HCT116 (cell line): ENCODE measurements around the gene KMT2B. TPM values are rescaled to one million over a fixed set of nuclear protein-coding genes. Genes with fewer than 3 reads are reported as not detected.

ENCODE experiments used
- ATAC-seq: fragments of 200-7000 bp; cut with Tn5 transposase; 2 replicates; pipeline ENCODE4 v1.9.1; 2020; ENCODE audit warnings: mild to moderate bottlenecking, moderate library complexity
- BruUV-seq: library from RNA; stranded (reverse); fragments of 400-500 nt; replicated peaks from 2 replicates; lab custom pipeline; 2021; lab: Mats Ljungman, UMichigan
- CTCF ChIA-PET: fragments of 300-600 bp; sonication (Branson Sonifier 250); formaldehyde crosslinking; loops from one replicate; lab custom pipeline; 2021; ENCODE audit warnings: antibody characterized with exemption; lab: Charles Lee
- POLR2A ChIA-PET: fragments of 300-600, 350-600 bp; sonication (Branson Sonifier 250); formaldehyde crosslinking; loops from one replicate; lab custom pipeline; 2021; ENCODE audit warnings: antibody characterized with exemption; lab: Charles Lee
- RAD21 ChIA-PET, 2 experiments: fragments of 300-600 bp; sonication (Branson Sonifier 250); formaldehyde crosslinking; loops; one replicate each; lab custom pipeline; 2023; ENCODE audit warnings: low total read pairs in 2 of 2; ENCODE audit not compliant: uncharacterized antibody in 2 of 2, unreplicated experiment in 2 of 2, low non-redundant PET in 1 of 2; lab: Charles Lee
- DNase-seq: peaks from one replicate; pipeline ENCODE4 v3.0.0-alpha.2; 2010; ENCODE audit warnings: low read depth, low spot score
- H2AFZ ChIP-seq: fragments of 200-600 bp; shearing (Covaris generic), sonication (generic); 2 replicates; pipeline ENCODE4 v1.6.1; 2017; ENCODE audit warnings: low read depth, mixed run types, mixed read lengths, antibody characterized with exemption, low read length; ENCODE audit not compliant: poor library complexity, severe bottlenecking
- H3K27ac ChIP-seq: 2 replicates; pipeline ENCODE4 v1.5.1; 2012; ENCODE audit warnings: low read depth, low read length
- H3K27me3 ChIP-seq: fragments of 200-600 bp; sonication (generic); 2 replicates; pipeline ENCODE4 v1.6.1; 2016; ENCODE audit warnings: mixed run types, low read length, mixed read lengths; ENCODE audit not compliant: insufficient read depth
- H3K36me3 ChIP-seq, 2 experiments: fragments of 200-500 bp in 1 of 2; fragments of 200-600 bp in 1 of 2; sonication (Bioruptor generic) in 1 of 2; sonication (generic) in 1 of 2; 2 replicates each; pipeline versions ENCODE4 v1.5.1 to v1.6.1; 2014 to 2016; ENCODE audit warnings: low read length in 2 of 2, inconsistent platforms in 1 of 2, mixed read lengths in 1 of 2, mixed run types in 1 of 2; ENCODE audit not compliant: insufficient read depth in 2 of 2, control insufficient read depth in 1 of 2
- H3K4me1 ChIP-seq, 2 experiments: fragments of 200-600 bp in 1 of 2; sonication (generic) in 1 of 2; 2 replicates each; pipeline versions ENCODE4 v1.5.1 to v1.6.1; 2012 to 2017; ENCODE audit warnings: low read length in 2 of 2, inconsistent platforms in 1 of 2, mild to moderate bottlenecking in 1 of 2, mixed read lengths in 1 of 2, mixed run types in 1 of 2, moderate library complexity in 1 of 2; ENCODE audit not compliant: insufficient read depth in 2 of 2, control insufficient read depth in 1 of 2
- H3K4me2 ChIP-seq: fragments of 200-600 bp; sonication (generic); 2 replicates; pipeline ENCODE4 v1.6.1; 2017; ENCODE audit warnings: mixed run types, low read length, mixed read lengths
- H3K4me3 ChIP-seq, 2 experiments: fragments of 200-600 bp in 1 of 2; sonication (generic) in 1 of 2; replicated peaks in 1 of 2; 2 replicates each; pipeline ENCODE4 v1.5.1; 2011 to 2016; ENCODE audit warnings: low read length in 2 of 2, control low read depth in 1 of 2, low read depth in 1 of 2, mild to moderate bottlenecking in 1 of 2, mixed read lengths in 1 of 2, mixed run types in 1 of 2
- H3K79me2 ChIP-seq: fragments of 200-600 bp; sonication (generic); 2 replicates; pipeline ENCODE4 v1.6.1; 2017; ENCODE audit warnings: mild to moderate bottlenecking, mixed run types, low read length, moderate library complexity, mixed read lengths; ENCODE audit not compliant: insufficient read depth
- H3K9ac ChIP-seq: fragments of 200-600 bp; sonication (generic); 2 replicates; pipeline ENCODE4 v1.6.1; 2016; ENCODE audit warnings: low read length, mixed read lengths
- H3K9me2 ChIP-seq: fragments of 200-600 bp; sonication (generic), shearing (Covaris generic); 2 replicates; pipeline ENCODE4 v1.6.1; 2017; ENCODE audit warnings: mixed run types, mild to moderate bottlenecking, moderate library complexity; ENCODE audit not compliant: insufficient read depth
- H3K9me3 ChIP-seq, 2 experiments: fragments of 200-500 bp in 1 of 2; fragments of 200-600 bp in 1 of 2; sonication (Bioruptor generic) in 1 of 2; sonication (generic) in 1 of 2; 2 replicates each; pipeline ENCODE4 v1.6.1; 2014 to 2017; ENCODE audit warnings: low read length in 2 of 2, mixed read lengths in 2 of 2, inconsistent platforms in 1 of 2, low read depth in 1 of 2, mild to moderate bottlenecking in 1 of 2, mixed run types in 1 of 2, moderate library complexity in 1 of 2; ENCODE audit not compliant: control insufficient read depth in 1 of 2, insufficient read depth in 1 of 2
- H4K20me1 ChIP-seq: fragments of 200-600 bp; sonication (generic), shearing (Covaris generic); 2 replicates; pipeline ENCODE4 v1.6.1; 2017; ENCODE audit warnings: mixed run types, mild to moderate bottlenecking, moderate library complexity; ENCODE audit not compliant: insufficient read depth
- CTCF ChIP-seq, 3 experiments: fragments of 200-600 bp in 1 of 3; sonication (generic) in 1 of 3; IDR thresholded peaks in 2 of 3; conservative IDR thresholded peaks in 1 of 3; 2 replicates each; pipeline ENCODE4 v1.5.1; 2012 to 2017; ENCODE audit warnings: low read depth in 2 of 3, low read length in 2 of 3, antibody characterized with exemption in 1 of 3, borderline replicate concordance in 1 of 3, control low read depth in 1 of 3, mild to moderate bottlenecking in 1 of 3, mixed read lengths in 1 of 3, mixed run types in 1 of 3, moderate library complexity in 1 of 3; ENCODE audit not compliant: insufficient read depth in 1 of 3
- EGR1 ChIP-seq: IDR thresholded peaks from 2 replicates; pipeline ENCODE4 v1.6.1; 2012; ENCODE audit warnings: low read depth
- POLR2AphosphoS5 ChIP-seq: IDR thresholded peaks from 2 replicates; pipeline ENCODE4 v1.6.1; 2011; ENCODE audit warnings: mild to moderate bottlenecking, low read depth, low read length, moderate library complexity
- RAD21 ChIP-seq: IDR thresholded peaks from 2 replicates; pipeline ENCODE4 v1.6.1; 2012; ENCODE audit warnings: low read depth, mild to moderate bottlenecking
- SIN3A ChIP-seq: IDR thresholded peaks from 2 replicates; pipeline ENCODE4 v1.6.1; 2012; ENCODE audit warnings: low read depth
- intact Hi-C: fragments of 100-400 bp; cut with micrococcal nuclease; formaldehyde crosslinking; loops from 2 replicates; pipeline ENCODE4 v1.10.0; 2022
- total RNA-seq: library from RNA; stranded (reverse); gene quantifications from one replicate; pipeline ENCODE4 v1.2.1, GENCODE V29; 2021; ENCODE audit not compliant: unreplicated experiment

KMT2B gene
- total RNA-seq, 1 experiment from 2014 or later = 29.9 TPM

DNA sequence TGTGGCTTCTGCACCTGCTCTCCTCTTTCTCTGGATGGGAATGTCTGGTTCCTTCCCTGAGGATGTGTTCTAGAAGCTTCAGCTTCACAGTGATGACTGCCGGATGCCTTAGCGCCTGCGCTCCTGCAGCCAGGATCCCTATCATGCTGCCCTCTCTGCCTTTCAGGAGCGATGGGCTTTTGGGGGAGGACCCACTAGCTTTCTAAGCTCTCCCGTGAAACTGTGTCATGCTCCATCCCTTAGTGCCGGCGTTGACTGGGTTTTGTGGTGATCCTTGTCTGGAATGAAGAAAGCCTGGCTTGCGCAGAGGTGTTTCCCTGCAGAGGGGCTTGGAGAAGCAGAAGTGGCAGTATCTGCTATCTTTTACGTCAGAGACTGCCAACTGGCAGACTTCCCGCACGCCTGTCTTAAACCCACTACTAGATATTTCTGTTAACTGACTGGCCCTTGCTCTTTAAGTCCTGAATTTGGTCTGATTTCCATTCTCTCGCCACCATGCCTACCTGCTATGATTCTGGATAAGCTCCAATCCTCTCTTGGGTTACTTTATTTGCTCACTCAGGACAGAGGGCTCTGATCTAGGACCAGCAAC lies 3.8 kb upstream of the KMT2B start:
- Histone ChIP-seq H3K27ac (no peak overlapping the region), H3K79me2 (peaks cover 14% of the 10 kb centered on the region), H2AFZ (no peak overlapping the region), H3K9me3 (no peaks in the 10 kb centered on the region), H3K36me3 (no peaks in the 10 kb centered on the region), H4K20me1 (no peaks in the 10 kb centered on the region), H3K4me2 (no peak overlapping the region), H3K4me1 (peaks cover 11 to 36% of the 10 kb centered on the region in 2 experiments), H3K9me2 (no peaks in the 10 kb centered on the region), H3K27me3 (no peaks in the 10 kb centered on the region), H3K9ac (no peak overlapping the region), H3K4me3 (no peak overlapping the region)
- ChIA-PET POLR2A (no interaction called here), CTCF (no interaction called here), RAD21 (no interaction called here)
- ATAC-seq = no peak
- TF ChIP-seq SIN3A = no peak
- TF ChIP-seq POLR2AphosphoS5 = no peak
- TF ChIP-seq EGR1 = no peak
- intact Hi-C loops = loop anchor here (10.0 kb wide), 1 partner anchor 359 kb away; the partner anchor contains the start of gene FFAR3
- no peak for DNase-seq
- BruUV-seq = TSS peak; percentile 7

- H3K36me3 ChIP-seq = no peaks in the 10 kb centered on the region; a peak in 2 of 4 replicates
- no peak overlapping the region for H2AFZ ChIP-seq
- H3K9me2 ChIP-seq = no peaks in the 10 kb centered on the region
- H3K4me1 ChIP-seq = peaks cover 16 to 41% of the 10 kb centered on the region in 2 experiments
- no peak overlapping the region for H3K4me2 ChIP-seq
- H3K9ac ChIP-seq = no peak overlapping the region
- ChIA-PET POLR2A (no interaction called here), RAD21 (no interaction called here), CTCF (no interaction called here)
- BruUV-seq = no TSS peak
- H3K4me3 ChIP-seq = no peak overlapping the region
- H3K27me3 ChIP-seq = no peaks in the 10 kb centered on the region
- H3K27ac ChIP-seq = peak overlapping the region; percentile 2; the same call in 1 of the 2 replicates
- TF ChIP-seq RAD21 = no peak
- TF ChIP-seq CTCF (IDR thresholded peaks at IDR 0.05 in 2 of 3, conservative IDR thresholded peaks at IDR 0.05 in 1 of 3; ENCODE audit: borderline replicate concordance in 1 of 3, insufficient read depth in 1 of 3, low read depth in 2 of 3, low read length in 2 of 3) = peak in 2 of 3 experiments; percentile 10 to 40; a peak in 2 of 6 replicates
- H3K79me2 ChIP-seq = peaks cover 21% of the 10 kb centered on the region
- no peaks in the 10 kb centered on the region for H3K9me3 ChIP-seq
- intact Hi-C loops = loop anchor here (10.0 kb wide), 1 partner anchor 360 kb away; the partner anchor contains the start of gene FFAR3
- no peak for DNase-seq
- H4K20me1 ChIP-seq = no peaks in the 10 kb centered on the region
- ATAC-seq = no peak
These were observed 3.0 kb upstream of the KMT2B start for GRCh38 chr19:35714601-35715354.
